Spleen (tissue), 11 donors: ENCODE measurements around the gene PDZD2. TPM values are rescaled to one million over a fixed set of nuclear protein-coding genes. Genes with fewer than 3 reads are reported as not detected.
"Not testable (repeated sequence)": the region's sequence is repeated elsewhere in the genome, so short reads cannot be mapped to it uniquely, and the experiment has no call there.

Experiments used
- DNase-seq: peaks from one replicate; pipeline ENCODE4 v3.0.0-alpha.2; 2020
- H3K27ac ChIP-seq, 8 donors: fragments of 200-600 bp; sonication (generic) in 7 of 8; 1 replicate in 4 of 8; 2 replicates in 4 of 8; pipeline versions ENCODE4 v1.5.0 to v1.8.0; 2016 to 2021; ENCODE audit warnings: inconsistent platforms in 4 of 8, mild to moderate bottlenecking in 4 of 8, moderate library complexity in 1 of 8
- H3K27me3 ChIP-seq, 7 donors: fragments of 200-600 bp; sonication (generic) in 6 of 7; replicated peaks in 1 of 7; 1 replicate in 4 of 7; 2 replicates in 3 of 7; pipeline versions ENCODE4 v1.5.0 to v1.8.0; 2016 to 2021; ENCODE audit warnings: inconsistent platforms in 3 of 7, mild to moderate bottlenecking in 1 of 7
- H3K36me3 ChIP-seq, 6 donors: fragments of 200-600 bp; sonication (generic) in 5 of 6; 1 replicate in 4 of 6; 2 replicates in 2 of 6; pipeline versions ENCODE4 v1.5.0 to v1.8.0; 2016 to 2021; ENCODE audit warnings: inconsistent platforms in 2 of 6
- H3K4me1 ChIP-seq, 6 donors: fragments of 200-600 bp; sonication (generic) in 5 of 6; 1 replicate in 3 of 6; 2 replicates in 3 of 6; pipeline versions ENCODE4 v1.5.0 to v1.8.0; 2016 to 2021; ENCODE audit warnings: inconsistent platforms in 3 of 6
- H3K4me3 ChIP-seq, 8 donors: fragments of 200-600 bp; sonication (generic) in 7 of 8; 1 replicate in 4 of 8; 2 replicates in 4 of 8; pipeline versions ENCODE4 v1.5.0 to v1.8.0; 2016 to 2021; ENCODE audit warnings: inconsistent platforms in 4 of 8, mild to moderate bottlenecking in 4 of 8, moderate library complexity in 2 of 8
- H3K9me3 ChIP-seq, 8 donors: fragments of 200-600 bp; sonication (generic) in 7 of 8; 1 replicate in 4 of 8; 2 replicates in 4 of 8; pipeline versions ENCODE4 v1.5.0 to v1.8.0; 2016 to 2021; ENCODE audit warnings: inconsistent platforms in 4 of 8
- POLR2A ChIP-seq, 3 donors: fragments of 450-650 bp; IDR thresholded peaks; one replicate each; pipeline ENCODE4 v1.5.1; 2017; ENCODE audit warnings: antibody characterized with exemption in 3 of 3, mild to moderate bottlenecking in 1 of 3
- POLR2AphosphoS5 ChIP-seq, 3 donors: sonication (generic); formaldehyde crosslinking; IDR thresholded peaks; one replicate each; pipeline ENCODE4 v1.5.1; 2017; ENCODE audit warnings: antibody characterized with exemption in 3 of 3
- WGBS, 5 donors: extraction: QIAGEN DNeasy Blood & Tissue Kit in 3 of 5; methylation state at CpG; one replicate each; pipeline versions ENCODE4 v1.1.5 to v1.1.7; 2013 to 2018; 5-methylcytosine and 5-hydroxymethylcytosine counted together
- intact Hi-C: fragments of 100-400 bp; cut with DNase I; formaldehyde crosslinking; loops from one replicate; pipeline ENCODE4 v1.15.0; 2023; ENCODE audit warnings: low total_unique reads
- polyA plus RNA-seq, 3 donors: library from polyadenylated mRNA; stranded (reverse); fragments of 200-250 nt; gene quantifications; one replicate each; pipeline ENCODE4 v1.2.1, GENCODE V29; 2013
- total RNA-seq, 7 donors: library from RNA; depleted of rRNA in 3 of 7; stranded (reverse); fragments of >200 nt in 3 of 7; fragmentation: NEBNext Ultra II Directional in 4 of 7; extraction: Animal tissue kit (Norgen Biotek cat#: 25700) in 4 of 7; gene quantifications; one replicate each; pipeline versions ENCODE4 v1.1.0 to v1.2.1, GENCODE V29; 2016 to 2021
- TF ChIP-seq, protein P1 (sequence below), 11 experiments: fragments of 200-600 bp in 7 of 11; fragments of 450-650 bp in 4 of 11; sonication (generic) in 4 of 11; IDR thresholded peaks in 8 of 11; conservative IDR thresholded peaks in 3 of 11; 1 replicate in 7 of 11; 2 replicates in 4 of 11; pipeline versions ENCODE4 v1.4.0 to v1.8.0; 2016 to 2021; ENCODE audit warnings: antibody characterized with exemption in 11 of 11, inconsistent platforms in 4 of 11, mild to moderate bottlenecking in 1 of 11
- donor health status: healthy with polysubstance abuse.
- donor health status: DM: no; HTN: no; CAD: no; lungs with moderate emphysema.
- donor health status: DM: no; HTN: no; CAD: no.
- donor health status: Bipolar disorder and iron deficiency.
- donor health status: healthy.
- donor health status: DM: no; HTN: no; CAD: no.
- donor health status: DM: yes; HTN: yes; CAD: no.

Gene PDZD2
- total and polyA plus RNA-seq, 10 donors: 0.09 to 4.7 (median 2.4) TPM

DNA sequence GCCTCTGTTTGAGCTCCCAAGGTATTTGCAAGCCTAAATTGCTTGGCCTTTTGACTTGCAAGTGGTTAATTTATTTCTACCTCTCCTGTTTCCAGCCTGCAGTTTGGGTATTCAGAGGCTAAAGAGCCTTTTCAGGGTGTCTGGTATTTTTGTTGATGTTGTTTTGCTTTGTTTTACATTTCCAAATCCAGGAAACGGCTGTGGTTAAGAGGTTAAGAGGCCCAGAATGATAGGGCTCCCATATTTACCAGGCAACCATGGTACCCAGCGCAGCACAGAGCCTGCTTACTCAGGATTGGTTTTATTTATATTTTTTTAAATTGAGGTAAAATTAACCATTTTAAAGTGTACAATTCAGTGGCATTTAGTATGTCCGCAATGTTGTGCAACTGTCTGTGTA is 92.1 kb downstream of the PDZD2 start:
- H3K9me3 ChIP-seq: no peaks in the 10 kb centered on the region
- H3K27me3 ChIP-seq: no peaks in the 10 kb centered on the region
- no peak for DNase-seq
- TF ChIP-seq, protein P1, sequence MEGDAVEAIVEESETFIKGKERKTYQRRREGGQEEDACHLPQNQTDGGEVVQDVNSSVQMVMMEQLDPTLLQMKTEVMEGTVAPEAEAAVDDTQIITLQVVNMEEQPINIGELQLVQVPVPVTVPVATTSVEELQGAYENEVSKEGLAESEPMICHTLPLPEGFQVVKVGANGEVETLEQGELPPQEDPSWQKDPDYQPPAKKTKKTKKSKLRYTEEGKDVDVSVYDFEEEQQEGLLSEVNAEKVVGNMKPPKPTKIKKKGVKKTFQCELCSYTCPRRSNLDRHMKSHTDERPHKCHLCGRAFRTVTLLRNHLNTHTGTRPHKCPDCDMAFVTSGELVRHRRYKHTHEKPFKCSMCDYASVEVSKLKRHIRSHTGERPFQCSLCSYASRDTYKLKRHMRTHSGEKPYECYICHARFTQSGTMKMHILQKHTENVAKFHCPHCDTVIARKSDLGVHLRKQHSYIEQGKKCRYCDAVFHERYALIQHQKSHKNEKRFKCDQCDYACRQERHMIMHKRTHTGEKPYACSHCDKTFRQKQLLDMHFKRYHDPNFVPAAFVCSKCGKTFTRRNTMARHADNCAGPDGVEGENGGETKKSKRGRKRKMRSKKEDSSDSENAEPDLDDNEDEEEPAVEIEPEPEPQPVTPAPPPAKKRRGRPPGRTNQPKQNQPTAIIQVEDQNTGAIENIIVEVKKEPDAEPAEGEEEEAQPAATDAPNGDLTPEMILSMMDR (IDR thresholded peaks at IDR 0.05 in 8 of 11, conservative IDR thresholded peaks at IDR 0.05 in 3 of 11): no peak
- TF ChIP-seq POLR2AphosphoS5 (IDR thresholded peaks at IDR 0.05): no peak
- TF ChIP-seq POLR2A (IDR thresholded peaks at IDR 0.05): no peak
- H3K27ac ChIP-seq: no peak overlapping the region
- H3K4me3 ChIP-seq: no peak overlapping the region
- no peaks in the 10 kb centered on the region for H3K36me3 ChIP-seq
- intact Hi-C loops: no loop called here
- H3K4me1 ChIP-seq: no peaks in the 10 kb centered on the region
- 49 to 65% (median 62%) methylated on average over 3 of the region's 3 CpGs for WGBS, 5 donors

DNA sequence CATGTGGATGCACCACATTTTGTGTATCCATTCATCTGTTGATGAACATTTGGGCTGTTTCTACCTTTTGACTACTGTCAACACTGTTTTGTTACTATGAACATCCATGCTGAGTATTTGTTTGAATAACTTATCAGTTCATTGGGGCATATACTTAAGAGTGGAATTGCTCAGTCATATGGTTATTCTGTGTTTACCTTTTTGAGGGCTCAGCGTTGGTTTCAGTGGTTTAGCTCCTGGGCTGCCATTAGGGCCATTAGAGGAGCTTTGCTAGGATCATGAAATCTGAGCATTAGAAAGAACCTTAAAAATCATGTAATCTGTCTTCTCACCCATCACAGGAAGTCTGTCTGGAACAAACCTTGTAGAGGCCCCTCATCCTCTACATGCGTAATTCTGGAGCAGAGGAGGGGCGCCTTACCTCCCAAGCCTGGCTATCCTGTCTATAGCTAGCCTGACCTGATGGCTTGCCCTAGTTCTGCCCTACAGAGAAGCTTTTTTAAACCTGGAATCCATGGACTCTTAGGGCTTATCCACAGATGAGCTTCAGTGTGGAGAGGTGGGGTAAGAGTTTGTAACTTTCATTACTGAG is 92.9 kb downstream of the PDZD2 start:
- WGBS, 5 donors: 69 to 88% (median 86%) methylated on average over 3 of the region's 3 CpGs
- H3K9me3 ChIP-seq: no peaks in the 10 kb centered on the region
- H3K4me3 ChIP-seq: no peak overlapping the region
- TF ChIP-seq, protein P1 (IDR thresholded peaks at IDR 0.05 in 8 of 11, conservative IDR thresholded peaks at IDR 0.05 in 3 of 11): no peak
- TF ChIP-seq POLR2AphosphoS5 (IDR thresholded peaks at IDR 0.05) (no peak), POLR2A (IDR thresholded peaks at IDR 0.05) (no peak)
- intact Hi-C loops: no loop called here
- H3K27ac ChIP-seq: no peak overlapping the region
- H3K4me1 ChIP-seq: no peaks in the 10 kb centered on the region
- no peaks in the 10 kb centered on the region for H3K36me3 ChIP-seq
- DNase-seq: no peak
- no peaks in the 10 kb centered on the region for H3K27me3 ChIP-seq

DNA sequence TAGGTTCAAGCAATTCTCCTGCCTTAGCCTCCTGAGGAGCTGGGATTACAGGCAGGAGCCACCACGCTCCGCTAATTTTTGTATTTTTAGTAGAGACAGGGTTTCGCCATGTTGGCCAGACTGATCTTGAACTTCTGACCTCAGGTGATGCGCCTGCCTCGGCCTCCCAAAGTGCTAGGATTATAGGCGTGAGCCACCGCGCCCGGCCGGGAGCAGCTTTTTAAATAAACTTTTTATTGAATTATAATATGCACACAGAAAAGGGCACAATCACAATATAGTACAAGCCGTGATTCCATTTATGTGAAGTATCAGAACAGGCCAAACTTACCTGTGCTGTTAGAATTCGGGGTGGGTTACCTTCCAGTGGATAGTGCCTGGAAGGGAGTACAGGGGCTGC is 93.9 kb downstream of the PDZD2 start:
- intact Hi-C loops, H3K4me3 ChIP-seq, DNase-seq, H3K9me3 ChIP-seq, H3K36me3 ChIP-seq, H3K27me3 ChIP-seq, H3K4me1 ChIP-seq, H3K27ac ChIP-seq: not testable (repeated sequence)
- 90 to 97% (median 95%) methylated on average over 12 of the region's 12 CpGs for WGBS, 5 donors

DNA sequence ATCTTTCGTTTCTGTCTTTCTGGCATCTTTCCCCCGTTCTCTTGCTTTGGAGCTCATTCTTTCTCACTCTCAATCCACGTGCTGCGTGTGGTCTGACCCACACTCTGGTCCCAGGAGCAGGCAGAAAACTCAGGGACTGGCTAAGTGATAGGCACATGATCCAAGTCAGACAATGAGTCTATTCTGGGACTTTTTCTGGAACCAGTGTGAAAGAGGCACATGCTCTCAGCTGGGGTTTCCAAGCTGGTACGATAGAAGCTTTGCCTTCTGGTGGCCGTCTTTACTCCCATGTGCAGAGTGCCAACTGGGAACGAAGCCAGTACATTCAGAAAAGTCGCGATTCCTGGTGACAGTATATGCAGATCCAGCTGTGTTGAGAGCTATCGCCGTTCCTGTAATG is 94.4 kb downstream of the PDZD2 start:
- no peaks in the 10 kb centered on the region for H3K27me3 ChIP-seq
- 81 to 86% (median 85%) methylated on average over 11 of the region's 11 CpGs for WGBS, 5 donors
- no peak overlapping the region for H3K27ac ChIP-seq
- H3K9me3 ChIP-seq: no peaks in the 10 kb centered on the region
- no peak for DNase-seq
- no peak overlapping the region for H3K4me3 ChIP-seq
- H3K36me3 ChIP-seq: no peaks in the 10 kb centered on the region
- no peaks in the 10 kb centered on the region for H3K4me1 ChIP-seq
- intact Hi-C loops: no loop called here
- TF ChIP-seq POLR2A (IDR thresholded peaks at IDR 0.05) (no peak), POLR2AphosphoS5 (IDR thresholded peaks at IDR 0.05) (no peak)
- TF ChIP-seq, protein P1 (IDR thresholded peaks at IDR 0.05 in 8 of 11, conservative IDR thresholded peaks at IDR 0.05 in 3 of 11): no peak

DNA sequence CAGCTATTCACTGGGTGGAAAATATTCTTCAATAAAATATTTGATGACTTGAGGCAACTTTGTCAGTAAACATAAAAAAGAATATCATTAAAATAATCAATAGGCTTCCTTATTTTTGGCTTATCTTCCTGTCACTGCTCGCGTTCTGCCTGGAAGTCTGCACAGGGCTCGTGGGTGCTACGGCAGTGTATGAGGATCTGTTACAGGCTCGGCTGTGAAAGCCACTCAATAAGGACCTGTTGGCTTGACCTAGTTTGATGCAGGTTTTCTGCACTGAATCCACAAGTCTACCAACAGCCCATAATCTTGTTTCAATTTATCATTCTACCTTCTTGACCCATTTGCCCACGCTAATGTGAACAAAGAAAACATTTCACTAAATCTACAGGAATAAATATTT is 97.2 kb downstream of the PDZD2 start:
- no peaks in the 10 kb centered on the region for H3K27me3 ChIP-seq
- no peak overlapping the region for H3K27ac ChIP-seq
- H3K4me3 ChIP-seq: no peak overlapping the region
- DNase-seq: no peak
- intact Hi-C loops: no loop called here
- peaks cover 0 to 17% (median 4%) of the 10 kb centered on the region in 8 donors for H3K9me3 ChIP-seq
- H3K36me3 ChIP-seq: no peaks in the 10 kb centered on the region
- H3K4me1 ChIP-seq: no peaks in the 10 kb centered on the region
- 75 to 90% (median 87%) methylated on average over 6 of the region's 6 CpGs for WGBS, 5 donors
- no peak for TF ChIP-seq POLR2A (IDR thresholded peaks at IDR 0.05)
- no peak for TF ChIP-seq POLR2AphosphoS5 (IDR thresholded peaks at IDR 0.05)
- TF ChIP-seq, protein P1 (IDR thresholded peaks at IDR 0.05 in 8 of 11, conservative IDR thresholded peaks at IDR 0.05 in 3 of 11): no peak
